GM13976 (cell line): ENCODE data around the gene ATP4B.

Experiments
- DNase-seq: peaks from one replicate; pipeline ENCODE4 v3.0.0; 2012; ENCODE audit warnings: low spot score
- CTCF ChIP-seq: IDR thresholded peaks from 2 replicates; pipeline ENCODE4 v1.5.1; 2012; ENCODE audit warnings: borderline replicate concordance, mild to moderate bottlenecking; ENCODE audit not compliant: insufficient read depth; ENCODE audit errors: extremely low read depth, missing control alignments, control extremely low read depth
- in situ Hi-C: fragments of 300-500 bp; cut with MboI; formaldehyde crosslinking; loops from one replicate; pipeline ENCODE4 v1.12.0; 2022; ENCODE audit warnings: low sequenced_read_pairs, mixed read lengths, inconsistent platforms; ENCODE audit not compliant: unreplicated experiment

Gene ATP4B

GRCh38 chr13:113621046-113621445 lies 37.0 kb downstream of the ATP4B start:
- in situ Hi-C loops, result no loop called here
- TF ChIP-seq CTCF, result no peak
- DNase-seq, result no peak

- TF ChIP-seq CTCF, result no peak
- in situ Hi-C loops, result no loop called here
Measured at GRCh38 chr13:113620036-113620796, 37.8 kb downstream of the ATP4B start.

GRCh38 chr13:113618455-113618854 lies 39.5 kb downstream of the ATP4B start:
- in situ Hi-C loops, result no loop called here
- no peak for DNase-seq
- no peak for TF ChIP-seq CTCF

More at GRCh38 chr13:113620036-113620796, 37.8 kb downstream of the ATP4B start:
- no peak for DNase-seq

- DNase-seq, result no peak
- in situ Hi-C loops, result no loop called here
- no peak for TF ChIP-seq CTCF
Measured at GRCh38 chr13:113617961-113618360, 40.0 kb downstream of the ATP4B start.

GRCh38 chr13:113616991-113617749 lies 40.8 kb downstream of the ATP4B start:
- in situ Hi-C loops, result no loop called here
- DNase-seq, result no peak
- no peak for TF ChIP-seq CTCF

GRCh38 chr13:113616281-113616906 lies 41.6 kb downstream of the ATP4B start:
- no peak for TF ChIP-seq CTCF
- no peak for DNase-seq
- in situ Hi-C loops, result no loop called here
